Kidney epithelial cell (primary cell): ENCODE data around the gene RNF225. TPM values are rescaled to one million over a fixed set of nuclear protein-coding genes. Genes with fewer than 3 reads are reported as not detected.

Experiments
- DNase-seq: peaks from one replicate; pipeline ENCODE4 v3.0.0-alpha.2; 2010; ENCODE audit warnings: low read depth
- H3K27me3 ChIP-seq: 2 replicates; pipeline ENCODE4 v1.6.0; 2011; ENCODE audit warnings: low read length; ENCODE audit not compliant: control insufficient read depth, insufficient read depth
- H3K36me3 ChIP-seq: 2 replicates; pipeline ENCODE4 v1.5.1; 2011; ENCODE audit warnings: low read length; ENCODE audit not compliant: control insufficient read depth, insufficient read depth
- H3K4me3 ChIP-seq: 2 replicates; pipeline ENCODE4 v1.5.1; 2011; ENCODE audit warnings: low read depth, mild to moderate bottlenecking, control low read depth, low read length
- CTCF ChIP-seq: IDR thresholded peaks from 2 replicates; pipeline ENCODE4 v1.5.1; 2011; ENCODE audit warnings: mild to moderate bottlenecking, moderate library complexity, low read length, control low read depth, inconsistent platforms; ENCODE audit not compliant: insufficient read depth, poor library complexity, severe bottlenecking
- total RNA-seq: library from RNA; depleted of rRNA; stranded (reverse); fragments of >200 nt; gene quantifications from 2 replicates; pipeline ENCODE4 v1.2.3, GENCODE V29; 2015

RNF225 gene
- total RNA-seq, 1 donor from 2014 or later = not detected

GRCh38 chr19:58361900-58362271 lies 33.6 kb upstream of the RNF225 start:
- no peak for DNase-seq
- peaks cover 6% of the 10 kb centered on the region for H3K27me3 ChIP-seq
- peak overlapping the region; percentile 55 for H3K4me3 ChIP-seq
- H3K36me3 ChIP-seq = no peaks in the 10 kb centered on the region
- no peak for TF ChIP-seq CTCF

- DNase-seq = peak; percentile 75
- no peak for TF ChIP-seq CTCF
- no peaks in the 10 kb centered on the region for H3K36me3 ChIP-seq
- H3K4me3 ChIP-seq = peak within 1 kb of the TSS; percentile 55
- peaks cover 2% of the 10 kb centered on the region for H3K27me3 ChIP-seq
Measured at GRCh38 chr19:58362272-58362994, 33.0 kb upstream of the RNF225 start, which contains the start of gene ZNF497. TSS of gene ZNF497 (minus strand) at chr19:58362751. CDS start at chr19:58357635, 5,116 bp downstream.

- H3K4me3 ChIP-seq = no peak overlapping the region
- no peaks in the 10 kb centered on the region for H3K27me3 ChIP-seq
- no peaks in the 10 kb centered on the region for H3K36me3 ChIP-seq
- DNase-seq = no peak
- TF ChIP-seq CTCF = no peak
Measured at GRCh38 chr19:58364146-58364545, 31.3 kb upstream of the RNF225 start.

- no peaks in the 10 kb centered on the region for H3K27me3 ChIP-seq
- DNase-seq = no peak
- no peak for TF ChIP-seq CTCF
- no peaks in the 10 kb centered on the region for H3K36me3 ChIP-seq
- no peak overlapping the region for H3K4me3 ChIP-seq
Measured at GRCh38 chr19:58366585-58367430, 28.6 kb upstream of the RNF225 start.

GRCh38 chr19:58367698-58368454 lies 27.6 kb upstream of the RNF225 start:
- Histone ChIP-seq H3K4me3 (no peak overlapping the region), H3K27me3 (no peaks in the 10 kb centered on the region), H3K36me3 (no peaks in the 10 kb centered on the region)
- DNase-seq = no peak
- TF ChIP-seq CTCF = no peak
